Measurements from ENCODE around the gene MSRB1. TPM values are rescaled to one million over a fixed set of nuclear protein-coding genes. Genes with fewer than 3 reads are reported as not detected.
"Not testable (repeated sequence)": the region's sequence is repeated elsewhere in the genome, so short reads cannot be mapped to it uniquely, and the experiment has no call there.

Gene MSRB1
- total RNA-seq, 1 experiment from 2014 or later: 36.6 TPM

DNA sequence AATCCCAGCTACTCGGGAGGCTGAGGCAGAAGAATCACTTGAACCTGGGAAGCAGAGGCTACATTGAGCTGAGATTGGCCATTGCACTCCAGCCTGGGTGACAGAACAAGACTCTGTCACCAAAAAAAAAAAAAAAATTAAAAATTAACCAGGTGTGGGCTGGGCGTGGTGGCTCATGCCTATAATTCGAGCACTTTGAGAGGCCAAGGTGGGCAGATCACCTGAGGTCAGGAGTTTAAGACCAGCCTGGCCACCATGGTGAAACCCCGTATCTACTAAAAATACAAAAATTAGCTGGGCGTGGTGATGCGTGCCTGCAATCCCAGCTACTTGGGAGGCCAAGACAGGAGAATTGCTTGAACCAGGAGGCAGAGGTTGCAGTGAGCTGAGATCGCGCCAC is 3.2 kb downstream of the MSRB1 start:
- not testable (repeated sequence) for DNase-seq (ENCODE audit: low read depth)

DNA sequence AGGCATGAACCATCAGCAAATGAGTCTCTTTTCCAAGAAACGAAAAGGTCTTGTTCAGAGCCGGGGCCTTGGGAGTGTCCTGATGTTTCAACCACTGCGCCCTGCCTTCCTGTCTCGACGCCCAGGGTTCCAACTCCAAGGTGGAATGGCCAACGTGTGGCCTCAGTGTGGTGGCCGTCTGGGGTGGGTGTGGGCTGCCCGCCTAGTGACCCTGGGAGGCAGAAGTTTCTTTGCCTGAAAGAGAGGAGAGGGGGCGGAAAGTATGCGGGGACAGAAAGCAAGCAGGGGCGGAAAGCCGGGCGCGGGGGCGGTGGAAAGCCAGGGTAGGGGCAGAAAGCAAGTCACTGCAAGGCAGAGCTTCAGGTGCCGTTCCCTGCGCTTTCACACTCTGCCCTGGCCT is 4.1 kb downstream of the MSRB1 start:
- DNase-seq (ENCODE audit: low read depth): no peak

DNA sequence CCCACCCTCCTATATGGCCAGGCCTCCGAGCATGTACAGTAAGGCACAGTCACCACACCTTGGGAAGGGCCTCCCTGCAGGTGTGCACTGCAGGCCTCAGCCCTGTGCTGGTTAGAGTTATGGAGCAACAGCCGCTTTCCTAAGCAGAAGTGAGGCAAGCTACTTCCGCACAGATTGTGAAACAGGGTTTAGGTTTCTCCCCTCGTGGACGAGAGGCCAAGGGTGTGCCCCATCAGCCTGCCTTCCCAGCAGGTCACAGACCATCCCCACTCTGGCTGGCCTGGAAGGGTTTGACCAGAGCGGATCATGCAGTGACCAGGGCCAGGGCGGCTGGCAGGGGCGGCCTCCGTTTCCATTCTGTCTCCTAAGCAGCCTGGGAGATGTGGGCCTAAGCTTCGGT is 4.7 kb downstream of the MSRB1 start:
- no peak for DNase-seq (ENCODE audit: low read depth)

DNA sequence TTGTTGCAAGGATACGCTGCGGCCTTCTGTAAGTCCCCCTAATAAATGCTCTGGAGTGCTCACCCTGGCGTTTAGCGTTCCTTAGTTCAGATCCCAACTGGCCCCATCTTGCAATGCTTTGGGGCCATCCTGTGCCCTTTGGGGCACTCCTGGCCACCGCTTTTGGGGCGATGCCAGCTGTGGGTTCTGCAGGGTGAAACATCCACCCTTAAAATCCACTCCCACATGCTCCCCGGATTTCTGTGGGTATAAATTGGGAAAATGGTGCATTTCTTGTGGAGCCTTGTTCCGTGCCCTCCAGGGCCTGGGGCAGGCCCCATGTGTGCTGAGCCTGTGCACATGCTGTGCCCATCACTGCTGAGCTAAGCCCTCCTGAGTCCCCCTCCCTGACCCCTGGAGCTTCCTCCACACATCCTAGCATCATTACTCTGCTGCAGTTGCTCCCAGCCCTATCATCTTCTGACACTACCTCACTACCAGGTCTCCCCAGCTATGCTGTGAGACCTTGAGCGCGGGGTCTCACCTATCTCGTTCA is 6.0 kb downstream of the MSRB1 start:
- DNase-seq (ENCODE audit: low read depth): no peak

DNA sequence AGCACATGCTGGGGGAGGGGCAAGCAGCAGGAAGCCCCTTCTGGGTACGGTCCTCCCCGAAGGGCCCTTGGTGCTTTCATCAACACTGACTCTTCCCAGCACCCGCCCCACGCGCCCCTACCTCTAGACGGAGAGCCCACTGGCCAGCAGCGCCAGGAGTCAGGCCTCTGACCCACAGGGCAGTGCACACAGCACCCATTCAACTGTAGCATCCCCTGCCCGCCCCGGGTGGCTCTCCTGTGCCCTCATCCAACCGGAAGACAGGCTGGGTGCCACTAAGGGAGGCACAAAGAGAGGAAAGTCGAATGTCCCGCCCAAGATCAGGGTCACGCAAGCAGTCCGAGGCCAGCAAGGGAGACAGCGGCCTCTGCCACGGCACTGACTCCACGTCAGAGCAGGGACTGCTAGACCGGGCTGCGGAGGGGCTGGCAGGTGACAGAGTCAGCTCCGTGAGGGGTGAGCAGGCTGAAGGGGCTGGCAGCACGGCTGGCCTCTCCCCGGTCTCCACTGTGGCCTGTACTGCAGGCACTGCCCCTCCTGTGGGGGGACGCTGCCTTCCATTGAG is 9.8 kb downstream of the MSRB1 start:
- no peak for DNase-seq (ENCODE audit: low read depth)

DNA sequence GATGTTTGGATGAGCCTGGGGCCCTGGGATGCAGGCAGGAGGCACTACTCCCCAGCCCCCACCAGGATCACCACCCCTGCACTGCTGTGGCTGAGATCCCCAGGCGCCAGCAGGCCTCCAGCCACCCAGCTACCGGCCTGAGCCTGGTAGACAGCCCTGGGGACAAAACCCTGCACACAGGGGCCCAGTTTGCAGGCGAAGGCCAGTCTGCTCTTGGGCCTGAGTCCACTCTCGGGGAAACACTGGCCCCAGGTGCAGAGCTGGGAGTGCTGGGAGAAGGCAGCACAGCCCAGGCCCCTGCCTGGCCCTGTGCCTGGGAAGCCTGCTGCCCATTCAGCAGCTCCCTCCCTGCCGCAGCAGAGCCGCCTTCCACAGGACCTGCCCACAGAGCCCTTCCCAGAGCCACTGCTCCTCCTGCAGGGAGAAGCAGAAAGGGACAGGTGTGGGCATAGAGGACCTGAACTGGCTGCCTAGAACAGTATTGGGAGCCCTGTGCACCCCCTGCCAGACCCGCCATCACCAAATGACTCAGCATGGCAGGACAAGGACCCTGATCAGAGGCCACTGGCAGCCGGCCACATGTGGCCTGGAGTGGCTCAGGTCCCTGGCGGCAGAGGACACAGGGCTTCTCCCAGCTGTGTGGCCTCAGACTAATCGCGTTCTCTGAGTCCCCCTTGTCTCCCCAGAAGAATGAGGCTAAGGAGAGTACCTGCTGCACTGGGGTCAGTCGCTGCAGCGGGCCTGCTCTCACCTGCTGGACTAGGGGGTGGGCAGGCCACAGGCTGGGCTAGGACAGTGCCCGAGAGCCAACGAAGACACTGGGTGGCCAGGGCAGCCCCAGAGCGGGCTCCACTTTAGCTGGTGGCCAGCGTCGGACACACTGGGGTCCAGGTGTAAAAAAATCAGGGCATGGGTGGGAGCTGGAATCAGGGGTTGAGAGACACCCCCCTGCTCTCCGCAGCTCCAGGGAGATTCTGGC is 10.7 kb downstream of the MSRB1 start:
- DNase-seq (ENCODE audit: low read depth): no peak

DNA sequence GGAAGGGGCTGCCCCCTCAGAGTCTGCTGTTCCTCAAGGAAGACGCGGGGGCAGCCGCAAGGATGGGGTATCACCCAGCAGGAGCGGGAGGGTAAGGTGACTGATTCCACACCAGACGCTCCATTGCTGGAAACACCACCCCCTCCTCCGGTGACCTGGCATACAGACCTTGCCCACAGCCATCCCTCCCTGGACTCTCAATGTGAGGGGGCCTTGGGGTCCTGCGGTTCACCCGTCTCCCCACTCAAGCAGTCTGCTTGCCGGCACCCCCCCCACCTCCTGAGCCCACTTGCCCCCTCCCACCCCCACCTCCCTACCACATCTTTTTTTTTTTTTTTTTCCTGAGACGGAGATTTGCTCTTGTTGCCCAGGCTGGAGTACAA is 12.7 kb downstream of the MSRB1 start:
- no peak for DNase-seq (ENCODE audit: low read depth)

DNA sequence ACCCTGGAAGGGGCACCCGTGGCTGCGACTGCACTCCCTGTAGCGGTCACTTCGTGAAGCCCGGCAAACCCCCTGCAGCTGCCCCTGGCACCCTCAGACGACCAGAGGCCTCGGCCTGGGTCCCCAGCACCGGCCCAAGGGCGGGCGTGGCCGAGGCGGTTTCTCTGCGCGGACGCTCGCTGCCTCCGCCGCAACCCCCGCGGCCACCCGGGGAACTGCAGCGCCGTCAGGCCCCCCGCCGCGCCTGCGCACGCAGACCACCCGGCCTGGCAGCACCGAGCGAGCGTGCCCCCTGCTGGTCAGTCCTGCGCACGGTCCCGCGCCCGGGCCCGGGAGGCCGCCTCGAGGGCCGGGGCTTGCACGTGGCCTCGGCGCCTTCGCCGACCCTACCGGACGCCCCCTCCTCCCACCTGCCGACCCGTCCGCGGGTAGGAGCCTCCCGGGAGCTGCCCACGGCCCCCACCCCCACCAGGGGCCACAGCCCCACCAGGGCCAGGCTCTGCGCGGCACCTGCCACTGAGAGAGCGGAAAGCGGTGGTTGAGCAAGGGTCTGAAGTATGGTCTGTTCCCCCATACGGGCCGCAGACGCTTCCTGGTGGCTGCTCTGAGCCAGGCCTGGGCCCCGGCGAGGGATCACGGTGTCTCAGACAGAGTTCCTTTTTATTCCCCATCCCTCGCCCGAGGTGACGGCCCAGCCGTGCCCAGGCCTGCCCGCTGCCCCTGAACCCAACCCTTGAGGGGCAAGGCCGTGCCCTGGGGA is 13.2 kb downstream of the MSRB1 start:
- peak; percentile 86 for DNase-seq (ENCODE audit: low read depth)

DNA sequence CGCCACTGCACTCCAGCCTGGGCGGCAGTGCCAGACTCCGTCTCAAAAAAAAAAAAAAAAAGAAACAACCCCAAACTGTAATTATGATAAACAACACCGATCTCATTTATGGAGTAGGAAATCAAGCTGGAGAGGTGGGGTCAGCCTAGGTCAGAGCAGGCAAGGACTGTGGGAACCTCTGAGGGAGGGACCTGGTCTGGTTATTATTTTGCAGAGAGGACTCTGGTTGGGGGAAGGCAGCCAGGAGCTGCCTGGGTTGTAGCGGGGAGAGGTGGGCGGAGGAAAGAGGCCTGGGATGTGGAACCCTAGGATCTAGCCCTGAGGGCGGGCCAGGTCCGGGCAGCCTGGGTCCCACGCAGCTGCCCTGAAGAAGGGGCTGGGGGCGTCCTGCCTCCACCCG is 13.9 kb downstream of the MSRB1 start:
- DNase-seq (ENCODE audit: low read depth): no peak

DNA sequence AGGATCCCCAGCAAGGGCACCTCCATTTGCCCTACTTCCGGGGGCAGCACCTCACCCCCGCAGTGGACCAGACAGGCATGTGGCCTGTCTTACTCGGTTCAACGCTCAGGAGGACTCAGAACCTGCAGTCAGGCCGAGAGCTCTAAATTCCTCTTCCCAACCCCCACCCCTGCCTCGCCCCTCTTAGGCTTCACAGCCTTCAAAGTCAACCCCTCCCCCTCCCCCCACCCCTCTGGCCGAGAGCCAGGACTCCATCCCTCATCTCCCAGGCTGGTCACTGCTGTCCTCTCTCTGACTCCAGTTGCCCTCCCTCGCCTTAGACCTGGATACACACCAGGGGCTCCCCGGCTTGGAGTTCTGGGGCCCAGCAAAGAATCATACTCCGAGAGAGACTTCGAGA is 16.7 kb downstream of the MSRB1 start:
- DNase-seq (ENCODE audit: low read depth): no peak

DNA sequence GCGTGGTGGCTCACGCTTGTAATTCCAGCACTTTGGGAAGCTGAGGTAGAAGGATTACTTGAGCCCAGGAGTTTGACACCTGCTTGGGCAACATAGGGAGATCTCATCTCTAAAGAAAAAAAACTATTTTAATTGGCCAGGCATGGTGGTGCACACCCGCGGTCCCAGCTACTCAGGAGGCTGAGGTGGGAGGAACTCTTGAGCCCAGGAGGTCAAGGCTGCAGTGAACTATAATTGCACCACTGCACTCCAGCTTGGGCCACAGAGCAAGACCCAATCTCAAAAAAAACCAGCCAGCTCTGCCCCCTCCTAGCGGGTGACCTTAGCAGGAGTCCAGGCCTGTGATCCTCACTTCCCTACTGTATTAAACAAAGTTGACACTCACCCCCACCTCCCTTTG is 18.9 kb downstream of the MSRB1 start:
- no peak for DNase-seq (ENCODE audit: low read depth)

DNA sequence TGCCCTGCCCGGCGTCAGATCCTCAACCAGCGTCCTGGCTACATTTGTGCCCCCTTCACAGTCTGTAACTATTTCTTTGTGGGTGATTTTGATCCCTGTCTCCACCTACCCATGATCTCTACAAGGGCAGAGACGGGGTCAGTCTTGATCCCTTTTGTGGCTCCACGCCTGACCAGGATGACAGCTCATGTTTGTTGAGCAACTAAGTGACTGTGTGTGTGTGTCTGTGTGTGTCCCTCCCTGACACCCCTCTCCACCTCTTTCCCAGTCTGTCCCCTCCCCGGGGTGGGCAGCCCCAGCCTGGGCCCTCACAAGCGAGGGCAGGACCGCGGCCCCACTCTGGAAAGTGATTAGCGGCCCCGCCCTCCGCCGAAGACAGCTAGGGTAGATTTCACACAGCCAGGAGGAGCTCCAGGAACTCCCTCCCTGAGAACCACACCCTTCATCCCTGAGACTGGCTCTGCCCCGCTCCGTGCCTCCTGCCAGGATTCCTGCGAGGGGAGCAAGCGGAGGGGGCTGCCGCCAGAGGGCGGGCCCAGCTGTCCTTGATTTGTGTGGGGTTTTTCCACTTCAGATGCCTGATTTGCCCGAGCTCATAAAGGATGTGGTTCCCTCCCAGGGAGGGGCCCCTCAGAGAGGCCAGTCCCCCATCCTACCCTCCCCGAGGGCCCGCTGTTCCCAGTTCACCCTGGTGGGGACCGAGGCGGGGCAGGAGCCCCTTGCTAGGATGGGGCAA is 19.5 kb downstream of the MSRB1 start:
- DNase-seq (ENCODE audit: low read depth): peak; percentile 77

DNA sequence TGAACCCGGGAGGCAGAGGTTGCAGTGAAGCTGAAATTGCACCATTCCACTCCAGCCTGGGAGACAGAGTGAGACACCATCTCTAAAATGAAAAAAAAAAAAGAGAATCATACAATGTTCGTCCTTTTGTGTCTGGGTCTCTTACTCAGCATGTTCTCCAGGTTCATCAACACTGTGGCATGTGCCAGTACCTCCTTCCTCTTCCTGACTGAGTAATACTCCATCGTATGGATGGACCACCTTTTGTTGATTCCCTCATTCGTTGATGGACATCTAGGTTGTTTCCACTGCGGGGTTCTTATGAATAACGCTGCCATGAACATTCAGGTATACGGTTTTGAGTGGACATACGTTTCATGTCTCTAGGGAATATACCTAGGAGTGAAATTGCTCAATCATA is 20.6 kb downstream of the MSRB1 start:
- no peak for DNase-seq (ENCODE audit: low read depth)

DNA sequence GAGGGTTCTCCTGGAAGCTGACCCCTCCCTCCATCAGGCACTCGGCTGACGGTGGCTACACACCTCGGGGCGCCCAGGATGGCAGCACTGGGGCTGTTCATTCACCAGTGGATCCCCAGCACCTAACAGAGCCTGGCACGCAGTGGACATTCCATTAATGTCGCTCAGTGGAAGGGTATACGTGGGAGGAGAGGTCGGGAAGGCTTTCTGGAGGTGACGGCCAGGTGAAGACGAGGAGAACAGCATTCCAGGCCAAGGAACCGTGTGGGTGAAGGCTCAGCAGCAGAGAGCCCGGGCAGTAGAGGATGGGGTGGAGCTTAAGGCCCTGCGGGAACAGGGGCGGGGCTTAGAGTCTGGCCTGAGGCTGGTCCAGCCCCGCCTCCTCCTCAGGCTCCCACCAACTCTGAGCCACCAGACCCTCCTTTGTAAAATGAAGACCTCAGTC is 22.2 kb downstream of the MSRB1 start:
- peak; percentile 42 for DNase-seq (ENCODE audit: low read depth)

DNA sequence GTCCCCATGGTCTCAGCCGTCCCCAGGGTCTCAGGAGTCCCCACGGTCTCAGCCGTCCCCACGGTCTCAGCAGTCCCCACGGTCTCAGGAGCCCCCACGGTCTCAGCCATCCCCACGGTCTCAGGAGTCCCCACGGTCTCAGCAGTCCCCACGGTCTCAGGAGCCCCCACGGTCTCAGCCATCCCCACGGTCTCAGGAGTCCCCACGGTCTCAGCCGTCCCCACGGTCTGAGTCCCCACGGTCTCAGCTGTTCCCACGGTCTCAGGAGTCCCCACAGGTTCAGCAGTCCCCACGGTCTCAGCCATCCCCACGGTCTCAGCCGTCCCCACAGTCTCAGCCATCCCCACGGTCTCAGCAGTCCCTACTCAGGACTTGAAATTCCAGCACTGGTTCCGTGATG is 22.9 kb downstream of the MSRB1 start:
- not testable (repeated sequence) for DNase-seq (ENCODE audit: low read depth)

DNA sequence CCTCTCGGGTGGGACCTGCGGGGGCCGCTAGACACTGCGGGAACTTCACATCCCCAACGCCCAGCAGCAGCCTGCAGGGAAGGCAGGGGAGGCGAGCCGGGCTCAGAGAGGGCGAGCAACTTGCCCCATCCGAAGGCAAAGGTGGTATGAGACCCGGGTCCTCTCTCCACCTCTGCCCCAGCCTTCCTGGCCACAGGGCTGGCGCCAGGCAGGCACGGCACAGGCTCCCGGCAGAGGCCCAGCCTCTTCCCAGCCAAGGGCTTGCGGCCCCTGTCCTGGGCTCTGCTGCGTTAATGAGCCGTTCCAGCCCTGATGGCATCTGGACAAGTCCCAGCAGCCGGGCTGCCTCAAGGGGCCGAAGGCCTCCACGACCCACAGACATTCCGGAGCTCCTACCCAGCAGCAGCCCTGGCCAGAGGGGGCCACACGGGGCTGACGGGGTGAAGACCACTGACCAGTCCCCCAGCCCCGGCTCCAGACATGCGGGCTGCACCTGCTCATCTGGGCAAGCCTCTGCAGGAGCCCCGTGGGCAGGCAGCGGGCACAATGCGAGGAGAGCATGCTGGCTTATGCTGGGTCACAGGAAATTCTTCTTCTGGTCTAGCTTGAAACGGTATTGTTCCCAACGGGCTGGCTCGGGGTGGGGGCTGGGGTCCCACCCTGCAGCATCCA is 23.5 kb downstream of the MSRB1 start:
- DNase-seq (ENCODE audit: low read depth): no peak

DNA sequence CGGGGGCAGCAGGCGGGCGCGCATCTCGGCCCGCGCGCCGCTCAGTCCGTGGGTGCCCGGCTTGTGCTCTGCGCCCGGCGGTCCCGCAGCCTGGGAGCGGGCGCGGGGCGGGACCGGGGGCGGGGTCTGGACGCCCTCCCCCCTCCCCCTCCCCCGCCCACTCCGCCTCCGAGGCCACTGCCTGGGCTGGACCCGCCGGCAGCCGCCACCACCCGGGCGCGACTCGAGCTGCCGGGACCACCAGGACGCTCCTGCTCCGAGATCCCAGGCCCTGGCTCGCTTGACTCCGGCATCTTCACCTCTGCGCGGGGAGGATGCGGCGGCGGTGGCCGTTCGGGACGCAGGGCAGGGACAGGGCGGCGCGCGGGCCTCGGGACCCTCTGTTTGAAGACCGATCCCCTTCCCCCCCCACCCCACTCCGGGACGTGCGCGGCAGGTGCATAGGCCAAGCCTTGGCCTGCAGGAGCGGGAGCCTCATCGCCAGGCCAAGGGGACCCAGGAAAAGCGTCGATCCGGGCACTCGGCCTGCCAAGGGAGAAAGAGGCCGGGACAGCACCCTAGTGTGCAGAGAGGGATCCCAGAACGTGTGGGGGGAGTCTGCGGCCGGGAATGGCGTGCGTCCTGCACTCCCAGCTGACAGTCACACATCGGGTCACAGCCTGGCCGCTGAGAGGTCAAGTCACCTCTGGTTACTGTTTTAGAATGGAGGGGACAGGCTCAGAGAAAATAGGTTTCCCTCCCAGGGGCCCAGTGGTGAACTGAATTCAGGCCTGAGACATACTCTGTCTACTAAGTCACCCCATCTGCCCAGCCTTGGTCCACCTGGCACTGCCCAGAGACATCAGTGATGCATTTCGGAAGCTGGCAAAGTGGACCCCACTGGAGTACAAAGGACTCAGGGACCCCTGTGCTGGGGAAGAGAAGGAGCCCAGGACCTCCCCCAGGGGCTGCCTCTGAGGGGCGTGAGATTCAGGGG is 24.4 kb downstream of the MSRB1 start, which contains the start of gene HS3ST6:
Gene HS3ST6 (minus strand): TSS at position 65 of the 976 bp plus-strand sequence. CDS start 92 bp downstream, outside the sequence.
- no peak for DNase-seq (ENCODE audit: low read depth)

DNA sequence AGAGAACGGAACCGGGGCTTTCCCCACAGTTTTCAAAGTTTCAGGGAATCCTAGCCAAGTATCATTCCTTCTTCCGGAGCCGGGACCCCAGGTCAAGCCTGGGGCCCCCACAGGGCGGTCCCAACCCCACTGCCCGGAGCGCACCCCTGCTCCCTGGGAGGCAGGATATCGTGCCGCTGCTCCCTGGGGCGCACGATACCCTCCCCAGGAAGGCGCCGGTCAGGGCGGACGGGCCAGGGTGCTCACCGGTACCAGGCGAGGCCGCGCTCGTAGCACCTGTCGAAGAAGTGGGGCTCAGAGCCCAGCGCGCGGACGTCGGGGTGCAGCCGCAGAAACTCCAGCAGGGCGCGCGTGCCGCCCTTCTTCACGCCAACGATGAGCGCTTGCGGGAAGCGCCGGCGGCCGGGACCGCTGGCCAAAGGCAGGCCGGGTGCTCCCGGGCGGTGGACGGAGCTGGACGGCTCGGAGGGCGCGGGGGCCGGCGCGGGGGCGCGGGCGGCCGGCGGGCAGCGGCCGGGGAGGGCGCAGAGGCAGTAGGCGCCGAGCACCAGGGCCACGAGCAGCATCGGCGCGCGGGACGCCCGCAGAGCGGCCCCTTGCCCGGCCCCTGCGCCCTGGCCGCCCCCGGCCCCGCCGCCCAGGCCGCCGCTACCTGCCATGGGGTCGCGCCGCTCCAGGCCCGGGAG is 25.2 kb downstream of the MSRB1 start:
- DNase-seq (ENCODE audit: low read depth): no peak

DNA sequence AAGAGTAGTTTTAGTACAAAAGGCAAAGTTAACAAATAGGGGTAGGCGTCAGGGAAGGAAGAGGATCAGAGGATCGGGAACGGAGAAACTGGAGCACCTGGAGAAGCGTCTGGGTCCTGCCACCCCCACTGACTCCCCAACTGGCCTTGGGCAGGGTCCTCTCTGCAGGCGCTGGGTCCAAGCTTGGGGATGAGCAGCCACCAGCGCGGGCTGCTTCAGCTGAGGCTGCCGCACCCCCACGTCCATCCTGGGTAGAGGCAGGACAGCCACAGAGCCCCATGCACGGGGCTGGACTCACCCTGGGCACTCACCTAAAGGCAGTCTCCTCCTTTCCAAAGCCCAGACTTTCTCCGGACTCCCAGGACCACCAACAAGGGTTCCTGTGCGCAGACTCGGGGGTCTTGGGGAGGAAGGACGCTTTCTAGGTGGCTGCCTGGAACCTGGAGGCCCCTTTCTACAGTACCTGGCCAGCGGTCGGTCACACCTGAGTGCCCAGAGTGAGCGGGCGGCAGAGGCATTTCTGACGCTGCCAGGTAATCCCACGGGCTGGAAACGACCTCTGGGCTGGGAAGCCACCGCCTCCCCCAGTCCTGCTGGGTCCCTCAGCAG is 25.8 kb downstream of the MSRB1 start:
- DNase-seq (ENCODE audit: low read depth): no peak
